Breast epithelium (tissue), 3 donors: ENCODE results near the gene TTPAL.

Experiments
- CTCF ChIP-seq, 3 donors: fragments of 450-650 bp; IDR thresholded peaks; one replicate each; pipeline ENCODE4 v1.5.1; 2016 to 2017; ENCODE audit warnings: antibody characterized with exemption in 3 of 3, mild to moderate bottlenecking in 3 of 3, moderate library complexity in 3 of 3
- POLR2A ChIP-seq: fragments of 450-650 bp; IDR thresholded peaks from one replicate; pipeline ENCODE4 v1.6.1; 2016; ENCODE audit warnings: antibody characterized with exemption, mild to moderate bottlenecking, moderate library complexity
- POLR2AphosphoS5 ChIP-seq, 3 donors: sonication (generic); formaldehyde crosslinking; IDR thresholded peaks; one replicate each; pipeline ENCODE4 v1.6.1; 2017; ENCODE audit warnings: antibody characterized with exemption in 3 of 3

DNA sequence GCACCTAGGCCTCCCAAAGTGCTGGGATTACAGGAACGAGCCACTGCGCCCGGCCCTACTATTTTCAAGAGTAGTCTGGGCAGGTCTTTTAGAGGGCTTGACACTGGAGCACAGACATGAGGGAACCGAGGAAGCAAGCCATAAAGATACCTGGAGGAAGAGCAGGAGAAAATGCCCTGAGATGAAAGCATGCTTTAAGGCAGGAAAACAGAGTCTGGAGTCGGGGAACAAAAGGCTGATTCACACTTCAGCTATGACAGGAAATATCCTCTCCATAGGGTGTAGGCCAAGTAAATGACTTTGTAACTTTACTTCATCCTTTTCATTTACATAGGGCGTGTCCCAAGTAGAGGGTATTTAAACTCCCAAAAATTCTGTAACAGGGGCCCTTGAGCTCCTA lies 50.5 kb downstream of the TTPAL start:
- TF ChIP-seq POLR2A (no peak), CTCF (IDR thresholded peaks at IDR 0.05) (no peak), POLR2AphosphoS5 (IDR thresholded peaks at IDR 0.05) (no peak)
